ENCODE data around the gene NR2F1-AS1. TPM values are rescaled to one million over a fixed set of nuclear protein-coding genes. Genes with fewer than 3 reads are reported as not detected.

NR2F1-AS1 gene
- total RNA-seq, 1 experiment from 2014 or later: not detected

GRCh38 chr5:93589829-93590215 is 8.8 kb upstream of the NR2F1-AS1 start:
- DNase-seq: no peak
- H3K9me3 ChIP-seq: no peaks in the 10 kb centered on the region
- no peak for TF ChIP-seq CTCF (IDR thresholded peaks at IDR 0.05; ENCODE audit: insufficient read depth in 1 of 2, low read depth in 1 of 2, low read length in 1 of 2, severe bottlenecking in 1 of 2, unreplicated experiment in 1 of 2)
- H3K27me3 ChIP-seq (replicated peaks; ENCODE audit: control insufficient read depth, insufficient read depth, low read length): no peaks in the 10 kb centered on the region
- H3K4me3 ChIP-seq (ENCODE audit: low read depth, low read length): no peak overlapping the region
- H3K4me1 ChIP-seq: no peaks in the 10 kb centered on the region
- H3K4me3 Mint-ChIP-seq (ENCODE audit: unreplicated experiment): no peak overlapping the region
- H3K27ac Mint-ChIP-seq (ENCODE audit: unreplicated experiment): no peak overlapping the region
- intact Hi-C loops (cut with micrococcal nuclease; ENCODE audit: unreplicated experiment): loop anchor here (10.0 kb wide), 1 partner anchor 725 kb away; no protein-coding TSS in a partner anchor
- ChIA-PET CTCF (no interaction called here), POLR2A (no interaction called here)
- no peaks in the 10 kb centered on the region for H3K36me3 ChIP-seq (ENCODE audit: control insufficient read depth, insufficient read depth, low read length)
- no TSS peak for BruUV-seq (replicated peaks)
- peaks cover 7% of the 10 kb centered on the region for H3K27me3 Mint-ChIP-seq (ENCODE audit: insufficient read depth, unreplicated experiment)
- H3K36me3 Mint-ChIP-seq (ENCODE audit: insufficient read depth, unreplicated experiment): no peaks in the 10 kb centered on the region
- H3K9me3 Mint-ChIP-seq (ENCODE audit: unreplicated experiment): no peaks in the 10 kb centered on the region
- H3K4me1 Mint-ChIP-seq (ENCODE audit: low read depth, unreplicated experiment): peaks cover 6% of the 10 kb centered on the region

- Histone ChIP-seq H3K36me3 (ENCODE audit: control insufficient read depth, insufficient read depth, low read length) (no peaks in the 10 kb centered on the region), H3K9me3 (no peaks in the 10 kb centered on the region), H3K4me1 (no peaks in the 10 kb centered on the region), H3K4me3 (ENCODE audit: low read depth, low read length) (no peak overlapping the region), H3K27me3 (replicated peaks; ENCODE audit: control insufficient read depth, insufficient read depth, low read length) (no peaks in the 10 kb centered on the region)
- intact Hi-C loops (cut with micrococcal nuclease; ENCODE audit: unreplicated experiment): loop anchor here (10.0 kb wide), 1 partner anchor 726 kb away; no protein-coding TSS in a partner anchor
- no peak for TF ChIP-seq CTCF (IDR thresholded peaks at IDR 0.05; ENCODE audit: insufficient read depth in 1 of 2, low read depth in 1 of 2, low read length in 1 of 2, severe bottlenecking in 1 of 2, unreplicated experiment in 1 of 2)
- Mint-ChIP-seq H3K9me3 (ENCODE audit: unreplicated experiment) (no peaks in the 10 kb centered on the region), H3K4me1 (ENCODE audit: low read depth, unreplicated experiment) (peaks cover 6% of the 10 kb centered on the region), H3K36me3 (ENCODE audit: insufficient read depth, unreplicated experiment) (no peaks in the 10 kb centered on the region), H3K27me3 (ENCODE audit: insufficient read depth, unreplicated experiment) (peaks cover 7% of the 10 kb centered on the region), H3K4me3 (ENCODE audit: unreplicated experiment) (no peak overlapping the region), H3K27ac (ENCODE audit: unreplicated experiment) (no peak overlapping the region)
- ChIA-PET CTCF (no interaction called here), POLR2A (no interaction called here)
- no peak for DNase-seq
- BruUV-seq (replicated peaks): no TSS peak
Observed at GRCh38 chr5:93589152-93589828, 8.3 kb upstream of the NR2F1-AS1 start.

GRCh38 chr5:93588352-93589151 is 7.5 kb upstream of the NR2F1-AS1 start:
- TF ChIP-seq CTCF (IDR thresholded peaks at IDR 0.05; ENCODE audit: insufficient read depth in 1 of 2, low read depth in 1 of 2, low read length in 1 of 2, severe bottlenecking in 1 of 2, unreplicated experiment in 1 of 2): no peak
- no TSS peak for BruUV-seq (replicated peaks)
- CTCF ChIA-PET: no interaction called here
- Histone ChIP-seq H3K4me3 (ENCODE audit: low read depth, low read length) (no peak overlapping the region), H3K9me3 (no peaks in the 10 kb centered on the region), H3K36me3 (ENCODE audit: control insufficient read depth, insufficient read depth, low read length) (no peaks in the 10 kb centered on the region), H3K4me1 (no peaks in the 10 kb centered on the region), H3K27me3 (replicated peaks; ENCODE audit: control insufficient read depth, insufficient read depth, low read length) (no peaks in the 10 kb centered on the region)
- peaks cover 10% of the 10 kb centered on the region for H3K27me3 Mint-ChIP-seq (ENCODE audit: insufficient read depth, unreplicated experiment)
- H3K4me3 Mint-ChIP-seq (ENCODE audit: unreplicated experiment): no peak overlapping the region
- intact Hi-C loops (cut with micrococcal nuclease; ENCODE audit: unreplicated experiment): loop anchor here (10.0 kb wide), 1 partner anchor 726 kb away; no protein-coding TSS in a partner anchor
- no peak for DNase-seq
- no peak overlapping the region for H3K27ac Mint-ChIP-seq (ENCODE audit: unreplicated experiment)
- POLR2A ChIA-PET: no interaction called here
- no peaks in the 10 kb centered on the region for H3K36me3 Mint-ChIP-seq (ENCODE audit: insufficient read depth, unreplicated experiment)
- H3K9me3 Mint-ChIP-seq (ENCODE audit: unreplicated experiment): no peaks in the 10 kb centered on the region
- H3K4me1 Mint-ChIP-seq (ENCODE audit: low read depth, unreplicated experiment): peaks cover 6% of the 10 kb centered on the region

All from Caco-2 (cell line).